T-helper 2 cell treated with Interferon-gamma antibody and Interleukin-4, amounts not matched to agents 100 ng/mL and 5 ng/mL, for 36 hours (primary cell): ENCODE measurements around the gene PTPA. TPM values are rescaled to one million over a fixed set of nuclear protein-coding genes. Genes with fewer than 3 reads are reported as not detected.
"Not testable (repeated sequence)": the region's sequence is repeated elsewhere in the genome, so short reads cannot be mapped to it uniquely, and the experiment has no call there.

Source experiments
- intact Hi-C: fragments of 100-400 bp; cut with micrococcal nuclease; formaldehyde crosslinking; loops from one replicate; pipeline ENCODE4 v1.15.1; 2023
- total RNA-seq: library from RNA; stranded (reverse); gene quantifications from 2 replicates; pipeline ENCODE4 v1.2.3, GENCODE V29; 2022

PTPA gene
- total RNA-seq, 1 donor from 2014 or later: 105 TPM

- intact Hi-C loops: no loop called here
Measured at GRCh38 chr9:129193655-129194054, 82.4 kb downstream of the PTPA start.

DNA sequence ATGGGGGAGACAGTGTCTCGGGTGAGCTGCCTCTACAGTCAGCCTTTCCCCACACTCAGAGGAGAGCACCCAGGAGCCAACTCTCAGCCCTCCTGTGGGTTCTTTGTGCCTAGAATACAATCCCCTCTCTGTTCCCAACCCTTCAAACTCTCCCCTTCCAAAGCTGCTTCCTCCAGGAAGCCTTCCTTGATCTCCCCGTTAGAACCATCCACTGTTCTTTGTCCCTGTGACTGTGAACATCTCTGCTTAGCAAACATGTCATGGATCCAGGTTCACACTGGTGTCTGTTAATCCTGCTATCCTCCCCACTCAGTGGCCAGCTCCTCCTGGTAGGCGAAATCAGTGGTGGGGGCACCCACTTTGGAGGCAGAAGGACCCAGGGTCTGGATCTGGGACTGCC, 83.0 kb downstream of the PTPA start:
- intact Hi-C loops: no loop called here

DNA sequence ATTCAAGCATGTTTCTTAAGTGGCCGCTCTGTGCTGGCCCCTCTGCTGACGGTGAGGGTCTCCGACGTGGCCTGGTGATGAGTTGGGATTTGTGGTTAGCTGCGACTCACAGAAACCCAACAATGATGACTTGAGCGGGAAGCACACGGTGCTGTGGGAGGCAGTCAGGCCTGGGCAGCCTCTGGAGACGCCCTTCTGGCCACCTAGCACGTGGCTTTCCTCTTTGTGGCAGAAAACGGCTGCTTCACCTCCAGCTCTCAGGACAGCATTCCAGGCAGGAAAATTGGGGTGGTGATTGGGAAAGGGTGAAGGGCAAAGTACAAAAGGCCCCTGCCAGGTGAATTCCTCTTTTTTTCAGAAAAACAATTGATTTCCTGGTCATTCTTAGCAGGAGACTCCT, 84.4 kb downstream of the PTPA start:
- intact Hi-C loops: no loop called here

GRCh38 chr9:129197045-129197444, 85.8 kb downstream of the PTPA start:
- intact Hi-C loops: not testable (repeated sequence)

DNA sequence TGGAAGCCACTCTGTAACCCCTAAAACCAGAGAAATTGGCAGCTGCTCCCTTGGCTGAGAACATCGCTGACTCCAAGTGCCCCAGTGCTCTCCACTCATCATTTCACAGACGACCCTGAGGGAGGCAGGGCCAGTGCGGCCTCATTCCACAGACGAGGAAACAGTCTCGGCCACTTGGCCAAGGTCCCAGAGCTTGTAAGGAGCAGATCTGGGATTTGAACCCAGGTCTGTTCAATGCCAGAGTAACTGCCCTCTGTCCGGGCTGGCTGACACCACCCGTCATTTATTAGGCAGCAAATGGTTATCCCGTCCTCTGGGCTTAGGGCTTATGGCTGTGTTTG, 86.7 kb downstream of the PTPA start:
- intact Hi-C loops: no loop called here

Other genes with a start within 250 kb of the PTPA start
- gene KYAT1, start 229.5 kb upstream of the PTPA start, total RNA-seq: 15.7 and 17.4 TPM in 2 replicates
- gene LRRC8A, start 229.3 kb upstream of the PTPA start, total RNA-seq: 52.4 and 53.1 TPM in 2 replicates
- 1.2 and 1.9 TPM in 2 replicates for gene PHYHD1, start 190.4 kb upstream of the PTPA start, total RNA-seq
- gene DOLK, start 163.8 kb upstream of the PTPA start, total RNA-seq: 10.2 and 10.8 TPM in 2 replicates
- gene NUP188, start 163.7 kb upstream of the PTPA start, total RNA-seq: 103 and 109 TPM in 2 replicates
- 92.2 and 94.1 TPM in 2 replicates for gene SH3GLB2, start 83.1 kb upstream of the PTPA start, total RNA-seq
- 39.3 and 42.2 TPM in 2 replicates for gene MIGA2, start 74.8 kb upstream of the PTPA start, total RNA-seq
- 20.3 and 23.6 TPM in 2 replicates for gene DOLPP1, start 30.3 kb upstream of the PTPA start, total RNA-seq
- gene CRAT, start 622 bp upstream of the PTPA start, total RNA-seq: 13.6 and 14.0 TPM in 2 replicates
- 4.3 and 4.5 TPM in 2 replicates for gene IER5L, start 66.8 kb downstream of the PTPA start, total RNA-seq